IgD-negative memory B cell (primary cell): ENCODE measurements around the gene MAP3K14. TPM values are rescaled to one million over a fixed set of nuclear protein-coding genes. Genes with fewer than 3 reads are reported as not detected.
A peak's percentile ranks its signal among the peaks of the same experiment; 100 is the strongest.
"Not testable (repeated sequence)": the region's sequence is repeated elsewhere in the genome, so short reads cannot be mapped to it uniquely, and the experiment has no call there.

Experiments used
- H3K27ac Mint-ChIP-seq, 3 donors: one replicate each; pipeline ENCODE4 v1.8.0; 2020 to 2022; ENCODE audit warnings: mild to moderate bottlenecking in 3 of 3, mixed read lengths in 3 of 3, moderate library complexity in 1 of 3
- H3K27me3 Mint-ChIP-seq: one replicate; pipeline ENCODE4 v1.8.0; 2021; ENCODE audit warnings: mixed read lengths
- H3K36me3 Mint-ChIP-seq: one replicate; pipeline ENCODE4 v1.8.0; 2020; ENCODE audit warnings: mild to moderate bottlenecking, mixed read lengths
- H3K4me1 Mint-ChIP-seq, 3 donors: one replicate each; pipeline ENCODE4 v1.8.0; 2020 to 2022; ENCODE audit warnings: mixed read lengths in 3 of 3, mild to moderate bottlenecking in 1 of 3
- H3K4me3 Mint-ChIP-seq, 4 donors: one replicate each; pipeline ENCODE4 v1.8.0; 2020 to 2022; ENCODE audit warnings: mild to moderate bottlenecking in 4 of 4, mixed read lengths in 4 of 4, moderate library complexity in 3 of 4
- H3K9me3 Mint-ChIP-seq, 3 donors: one replicate each; pipeline ENCODE4 v1.8.0; 2020 to 2021; ENCODE audit warnings: mixed read lengths in 3 of 3, mild to moderate bottlenecking in 1 of 3
- polyA plus RNA-seq: library from polyadenylated mRNA; unstranded; fragments of 300-500 nt; fragmentation: Illumina TruSeq; gene quantifications from one replicate; pipeline ENCODE4 v1.2.3, GENCODE V29; 2021

Gene MAP3K14
- polyA plus RNA-seq, 1 donor from 2014 or later: 31.5 TPM

GRCh38 chr17:45343967-45344664, 27.3 kb upstream of the MAP3K14 start:
- H3K36me3 Mint-ChIP-seq, H3K27me3 Mint-ChIP-seq, H3K27ac Mint-ChIP-seq, H3K9me3 Mint-ChIP-seq, H3K4me3 Mint-ChIP-seq, H3K4me1 Mint-ChIP-seq: not testable (repeated sequence)

GRCh38 chr17:45342871-45343526, 26.2 kb upstream of the MAP3K14 start:
- H3K36me3 Mint-ChIP-seq: no peaks in the 10 kb centered on the region
- H3K4me1 Mint-ChIP-seq: no peaks in the 10 kb centered on the region
- no peak overlapping the region for H3K4me3 Mint-ChIP-seq
- peaks cover 0 to 2% (median 0%) of the 10 kb centered on the region in 3 donors for H3K9me3 Mint-ChIP-seq
- no peaks in the 10 kb centered on the region for H3K27me3 Mint-ChIP-seq
- H3K27ac Mint-ChIP-seq: peak overlapping the region in 1 of 3 donors; percentile 67

DNA sequence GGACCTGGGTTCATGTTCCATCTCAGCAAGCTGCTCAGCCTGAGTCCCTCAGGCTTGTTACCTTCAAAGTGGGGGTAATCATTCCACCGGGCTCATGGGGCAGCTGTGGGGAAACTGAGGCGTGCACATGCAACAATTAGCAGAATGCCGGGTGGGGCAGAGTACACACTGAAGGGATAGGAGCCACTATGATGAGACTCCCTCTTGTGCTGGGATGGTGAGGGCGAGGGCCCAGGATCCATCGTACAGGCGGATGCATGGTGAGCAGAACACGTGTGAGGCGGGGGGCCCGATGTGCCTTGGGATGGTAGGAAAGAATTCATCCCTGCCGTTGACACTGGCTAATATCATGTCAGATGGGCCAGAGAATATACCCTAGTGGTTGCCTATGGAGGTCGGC, 25.5 kb upstream of the MAP3K14 start:
- Mint-ChIP-seq H3K27ac (no peak overlapping the region), H3K4me3 (no peak overlapping the region), H3K4me1 (no peaks in the 10 kb centered on the region), H3K36me3 (no peaks in the 10 kb centered on the region), H3K9me3 (peaks cover 0 to 2% (median 0%) of the 10 kb centered on the region in 3 donors), H3K27me3 (no peaks in the 10 kb centered on the region)

GRCh38 chr17:45341533-45342158, 24.8 kb upstream of the MAP3K14 start:
- no peak overlapping the region for H3K4me3 Mint-ChIP-seq
- H3K9me3 Mint-ChIP-seq: peaks cover 0 to 2% (median 0%) of the 10 kb centered on the region in 3 donors
- no peaks in the 10 kb centered on the region for H3K27me3 Mint-ChIP-seq
- peak overlapping the region in 1 of 3 donors; percentile 34 for H3K27ac Mint-ChIP-seq
- no peaks in the 10 kb centered on the region for H3K36me3 Mint-ChIP-seq
- H3K4me1 Mint-ChIP-seq: no peaks in the 10 kb centered on the region

DNA sequence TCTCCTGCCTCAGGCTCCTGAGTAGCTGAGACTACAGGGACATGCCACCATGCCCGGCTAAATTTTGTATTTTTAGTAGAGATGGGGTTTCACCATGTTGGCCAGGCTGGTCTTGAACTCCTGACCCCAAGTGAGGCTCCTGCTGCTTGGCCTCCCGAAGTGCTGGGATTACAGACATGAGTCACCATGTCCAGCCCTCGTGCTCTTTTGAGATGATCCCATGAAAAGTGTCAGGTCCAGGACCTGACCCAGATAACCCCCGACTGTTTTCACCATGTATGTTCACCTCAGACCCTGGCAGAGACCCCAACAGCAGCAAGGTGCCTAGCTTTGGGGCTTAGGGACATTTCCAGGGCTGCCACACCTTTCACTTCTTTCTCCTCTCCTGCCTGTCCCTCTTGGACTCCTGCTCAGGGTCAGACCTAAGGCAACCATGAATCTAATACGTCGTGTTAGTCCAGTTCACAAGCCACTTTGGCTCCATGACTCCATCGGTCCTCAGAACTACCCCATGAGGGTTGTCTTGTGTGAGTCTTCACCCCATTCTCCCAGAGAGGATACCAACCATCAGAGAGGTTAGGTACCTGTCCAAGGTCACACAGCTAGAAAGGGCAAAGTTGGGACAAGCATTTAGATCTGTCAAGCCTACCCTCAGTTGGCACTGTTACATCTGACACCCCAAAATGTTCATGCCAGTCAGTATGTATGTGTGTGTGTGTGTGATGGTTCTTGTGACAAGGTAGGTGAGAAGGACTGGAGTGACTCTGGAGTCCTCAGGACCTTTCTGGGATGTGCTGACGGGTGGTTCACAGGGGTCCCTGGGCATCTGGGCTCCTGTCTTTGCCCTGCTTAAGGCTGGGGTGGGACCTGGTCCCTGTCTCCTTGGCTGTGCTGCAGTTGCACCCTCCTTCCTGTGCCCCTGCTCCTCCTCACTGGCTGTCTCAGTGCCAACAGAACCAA, 23.1 kb upstream of the MAP3K14 start:
- Mint-ChIP-seq H3K36me3 (no peaks in the 10 kb centered on the region), H3K4me3 (no peak overlapping the region), H3K4me1 (peaks cover 0 to 1% (median 0%) of the 10 kb centered on the region in 3 donors), H3K27me3 (no peaks in the 10 kb centered on the region), H3K27ac (no peak overlapping the region), H3K9me3 (peaks cover 0 to 2% (median 0%) of the 10 kb centered on the region in 3 donors)

DNA sequence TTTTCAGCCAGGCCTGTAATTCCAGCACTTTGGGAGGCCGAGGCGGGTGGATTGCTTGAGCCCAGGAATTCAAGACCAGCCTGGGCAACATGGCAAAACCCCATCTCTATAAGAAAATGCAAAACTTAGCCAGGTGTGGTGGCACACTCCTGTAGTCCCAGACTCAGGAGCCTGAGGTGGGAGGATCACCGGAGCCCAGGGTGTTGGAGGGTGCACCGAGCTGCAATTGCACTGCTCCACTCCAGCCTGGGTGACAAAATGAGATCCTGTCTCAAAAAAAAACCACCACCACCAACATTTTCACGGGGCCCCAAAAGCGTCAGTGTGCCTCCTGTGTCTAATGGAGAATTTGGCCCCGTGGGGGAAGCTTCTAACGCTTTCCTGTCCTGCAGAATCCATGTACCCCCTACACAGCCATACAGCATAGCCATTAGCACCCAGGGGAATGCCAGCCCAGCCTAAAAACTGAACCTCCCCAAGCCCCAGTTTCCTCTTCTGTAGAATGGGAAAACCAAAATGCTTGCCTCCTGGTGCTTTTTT, 22.2 kb upstream of the MAP3K14 start:
- peaks cover 4 to 7% (median 6%) of the 10 kb centered on the region in 3 donors for H3K4me1 Mint-ChIP-seq
- no peaks in the 10 kb centered on the region for H3K36me3 Mint-ChIP-seq
- no peaks in the 10 kb centered on the region for H3K27me3 Mint-ChIP-seq
- H3K27ac Mint-ChIP-seq: no peak overlapping the region
- H3K4me3 Mint-ChIP-seq: no peak overlapping the region
- peaks cover 0 to 2% (median 0%) of the 10 kb centered on the region in 3 donors for H3K9me3 Mint-ChIP-seq

- no peaks in the 10 kb centered on the region for H3K27me3 Mint-ChIP-seq
- H3K4me3 Mint-ChIP-seq: no peak overlapping the region
- peaks cover 6 to 15% (median 14%) of the 10 kb centered on the region in 3 donors for H3K4me1 Mint-ChIP-seq
- H3K9me3 Mint-ChIP-seq: no peaks in the 10 kb centered on the region
- no peaks in the 10 kb centered on the region for H3K36me3 Mint-ChIP-seq
- H3K27ac Mint-ChIP-seq: no peak overlapping the region
Observed at GRCh38 chr17:45338023-45338781, 21.4 kb upstream of the MAP3K14 start.

GRCh38 chr17:45336390-45337182, 19.8 kb upstream of the MAP3K14 start:
- H3K4me1 Mint-ChIP-seq: peaks cover 11 to 26% (median 25%) of the 10 kb centered on the region in 3 donors
- no peak overlapping the region for H3K27ac Mint-ChIP-seq

DNA sequence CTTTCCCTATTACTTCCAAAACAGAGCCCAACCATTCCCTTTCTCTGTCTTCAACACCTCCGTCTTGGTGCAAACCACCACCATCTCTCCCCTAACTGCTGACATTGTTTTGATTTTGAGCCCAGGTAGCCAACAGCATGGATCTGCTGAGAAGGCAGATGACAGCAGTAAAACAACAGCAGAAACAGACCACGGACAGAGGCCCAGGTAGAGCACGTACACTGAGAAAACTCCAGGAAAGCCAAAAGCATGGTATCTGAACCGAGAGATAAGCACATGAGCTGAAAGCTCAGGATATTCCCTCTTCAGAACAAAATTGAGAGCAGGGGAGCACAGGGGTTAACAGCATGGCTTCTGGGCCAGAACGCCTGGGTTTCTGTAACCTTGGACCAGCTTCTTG, 18.9 kb upstream of the MAP3K14 start:
- Mint-ChIP-seq H3K9me3 (no peaks in the 10 kb centered on the region), H3K27me3 (no peaks in the 10 kb centered on the region), H3K27ac (peak overlapping the region in 1 of 3 donors; percentile 6), H3K36me3 (no peaks in the 10 kb centered on the region), H3K4me1 (peaks cover 11 to 26% (median 25%) of the 10 kb centered on the region in 3 donors), H3K4me3 (no peak overlapping the region)

More at GRCh38 chr17:45336390-45337182, 19.8 kb upstream of the MAP3K14 start:
- Mint-ChIP-seq H3K9me3 (no peaks in the 10 kb centered on the region), H3K36me3 (no peaks in the 10 kb centered on the region), H3K27me3 (no peaks in the 10 kb centered on the region), H3K4me3 (no peak overlapping the region)

DNA sequence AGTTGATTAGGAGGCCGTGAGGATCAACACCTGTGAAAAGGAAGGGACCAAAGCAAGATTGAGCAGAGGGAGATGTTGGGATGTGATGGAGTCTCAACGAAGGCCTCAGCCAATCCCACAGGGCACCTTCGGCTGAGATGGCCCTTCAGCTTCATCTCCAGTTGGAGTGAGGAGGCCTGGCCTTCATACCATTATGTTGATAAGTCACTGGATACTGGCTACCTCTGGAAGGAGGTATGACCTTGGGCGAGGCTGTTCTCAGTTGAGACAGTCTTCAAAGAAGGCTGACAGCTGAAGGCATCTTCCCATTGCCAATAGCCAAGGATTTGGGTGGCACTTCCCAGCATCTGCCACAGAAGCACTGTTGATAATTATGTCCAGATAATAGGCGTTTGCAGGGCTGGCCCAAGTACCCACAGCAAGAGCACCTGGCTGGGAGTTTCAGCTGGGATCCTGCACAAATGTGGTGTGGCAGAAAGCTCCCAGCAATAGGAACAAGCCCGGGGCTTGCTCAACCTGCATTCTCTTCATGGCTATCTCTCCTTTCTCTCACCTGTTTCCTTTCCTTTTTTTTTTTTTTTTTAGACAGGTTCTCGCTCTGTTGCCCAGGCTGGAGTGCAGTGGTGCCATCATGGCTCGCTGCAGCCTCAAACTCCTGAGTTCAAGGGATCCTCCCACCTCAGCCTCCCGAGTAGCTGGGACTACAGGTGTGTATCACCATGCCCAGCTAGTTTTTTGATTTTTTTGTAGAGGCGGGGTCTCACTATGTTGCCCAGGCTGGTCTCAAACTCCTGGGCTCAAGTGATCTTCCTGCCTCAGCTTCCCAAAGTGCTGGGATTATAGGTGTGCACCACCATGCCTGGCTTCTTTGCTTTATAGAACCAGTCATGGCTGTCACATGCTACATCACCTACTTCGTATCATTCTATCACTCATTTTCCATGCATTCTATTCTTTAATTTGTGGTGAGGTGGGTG, 18.2 kb upstream of the MAP3K14 start:
- H3K36me3 Mint-ChIP-seq: no peaks in the 10 kb centered on the region
- no peaks in the 10 kb centered on the region for H3K27me3 Mint-ChIP-seq
- no peaks in the 10 kb centered on the region for H3K9me3 Mint-ChIP-seq
- peaks cover 11 to 26% (median 25%) of the 10 kb centered on the region in 3 donors for H3K4me1 Mint-ChIP-seq
- peak overlapping the region in 2 of 3 donors; percentile 6 to 64 for H3K27ac Mint-ChIP-seq
- no peak overlapping the region for H3K4me3 Mint-ChIP-seq

DNA sequence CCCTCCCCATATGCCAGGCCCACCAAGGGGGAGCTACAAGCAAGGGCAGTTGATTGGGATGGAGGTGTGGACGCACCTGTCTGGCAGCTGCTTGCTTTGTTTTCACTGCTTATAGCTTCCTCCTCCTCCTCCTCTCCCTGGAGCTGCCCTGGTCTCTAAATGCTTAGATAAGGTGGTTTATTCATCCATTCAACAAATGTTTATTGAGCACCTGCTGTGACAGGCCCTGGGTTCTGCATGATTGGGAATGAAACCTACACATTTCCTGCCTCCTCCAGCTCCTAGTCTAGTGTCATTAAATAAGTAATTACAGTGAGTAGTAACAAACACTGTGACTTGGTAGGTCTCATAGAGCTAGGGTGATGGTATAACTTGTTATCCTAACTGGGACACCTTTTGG, 17.4 kb upstream of the MAP3K14 start:
- H3K27me3 Mint-ChIP-seq: no peaks in the 10 kb centered on the region
- H3K27ac Mint-ChIP-seq: peak overlapping the region in 2 of 3 donors; percentile 3 to 64
- H3K9me3 Mint-ChIP-seq: no peaks in the 10 kb centered on the region
- no peaks in the 10 kb centered on the region for H3K36me3 Mint-ChIP-seq
- H3K4me3 Mint-ChIP-seq: no peak overlapping the region
- H3K4me1 Mint-ChIP-seq: peaks cover 18 to 33% (median 31%) of the 10 kb centered on the region in 3 donors

GRCh38 chr17:45333702-45334092, 16.9 kb upstream of the MAP3K14 start:
- no peaks in the 10 kb centered on the region for H3K36me3 Mint-ChIP-seq
- no peak overlapping the region for H3K27ac Mint-ChIP-seq
- no peaks in the 10 kb centered on the region for H3K27me3 Mint-ChIP-seq
- H3K4me3 Mint-ChIP-seq: peak overlapping the region in 1 of 4 donors; percentile 39
- no peaks in the 10 kb centered on the region for H3K9me3 Mint-ChIP-seq
- peaks cover 23 to 37% (median 32%) of the 10 kb centered on the region in 3 donors for H3K4me1 Mint-ChIP-seq
